ENCODE data around the gene DNAJB9. TPM values are rescaled to one million over a fixed set of nuclear protein-coding genes. Genes with fewer than 3 reads are reported as not detected.

The DNAJB9 gene
- total RNA-seq, 1 donor from 2014 or later = 16.2 TPM

DNA sequence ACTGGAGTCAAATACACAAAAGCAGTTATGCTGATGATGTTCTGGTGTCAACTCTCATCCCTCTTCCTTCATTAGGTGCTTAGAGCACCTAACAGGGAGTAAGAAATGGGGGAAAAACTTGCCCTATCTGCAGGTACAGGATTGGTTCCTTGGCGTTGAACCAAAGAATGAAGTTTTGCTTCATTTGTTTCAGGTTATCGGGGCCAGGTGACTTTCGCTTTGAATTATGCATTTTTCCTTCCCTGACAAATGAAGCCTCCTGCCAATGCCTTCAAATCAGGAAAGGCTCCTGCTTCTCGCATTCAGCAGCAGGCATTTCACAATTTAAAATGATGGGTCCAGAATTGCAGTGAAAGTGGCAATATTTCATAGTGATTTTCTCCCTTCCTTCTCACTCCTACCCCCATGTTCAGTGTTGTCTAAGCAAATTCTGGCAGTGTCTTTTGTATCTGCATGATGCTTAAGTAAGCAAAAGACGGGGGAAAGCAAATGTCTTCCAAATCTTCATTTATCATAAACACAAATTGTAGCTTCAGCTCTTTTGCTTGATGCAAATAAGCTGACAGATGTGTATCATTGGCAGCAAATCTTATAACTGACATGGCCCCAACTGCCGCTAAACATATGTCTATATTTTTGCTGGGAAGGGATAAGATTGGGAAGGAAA lies 29.4 kb downstream of the DNAJB9 start:
- H3K27ac ChIP-seq (ENCODE audit: low read depth, low read length) = no peak overlapping the region
- H3K4me3 ChIP-seq (ENCODE audit: low read length in 3 of 3) = no peak overlapping the region
- H3K9ac ChIP-seq (ENCODE audit: low read depth in 1 of 3, low read length in 3 of 3) = no peak overlapping the region
- no peaks in the 10 kb centered on the region for H3K36me3 ChIP-seq (ENCODE audit: control insufficient read depth in 3 of 3, insufficient read depth in 3 of 3, low read length in 3 of 3)
- no peaks in the 10 kb centered on the region for H3K9me3 ChIP-seq (ENCODE audit: control insufficient read depth in 3 of 3, low read length in 3 of 3)
- H3K4me1 ChIP-seq (ENCODE audit: control insufficient read depth in 3 of 3, insufficient read depth in 3 of 3, low read length in 3 of 3) = no peaks in the 10 kb centered on the region
- H3K27me3 ChIP-seq (ENCODE audit: control insufficient read depth in 3 of 3, insufficient read depth in 3 of 3, low read length in 3 of 3) = peaks cover 0 to 5% (median 3%) of the 10 kb centered on the region in 3 donors

DNA sequence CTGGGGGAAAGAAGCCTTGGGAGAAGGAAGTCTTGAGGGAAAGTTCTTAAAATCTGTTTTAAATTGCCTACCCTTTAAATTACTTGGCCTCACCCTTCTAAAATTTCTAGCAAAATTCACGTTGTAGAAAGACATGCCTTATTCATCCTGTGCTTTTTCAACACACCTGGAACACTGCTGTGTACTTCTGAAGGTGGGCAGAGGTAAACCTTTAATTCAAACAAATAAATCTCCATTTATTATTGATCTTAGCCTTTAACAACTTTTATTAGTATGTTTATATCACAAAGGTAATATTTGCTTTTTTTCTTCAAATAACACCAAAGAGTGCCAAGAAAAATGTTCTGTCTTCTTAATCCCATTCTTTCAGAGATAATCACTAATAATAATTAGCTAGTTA lies 30.7 kb downstream of the DNAJB9 start:
- H3K36me3 ChIP-seq (ENCODE audit: control insufficient read depth in 3 of 3, insufficient read depth in 3 of 3, low read length in 3 of 3) = no peaks in the 10 kb centered on the region
- H3K27ac ChIP-seq (ENCODE audit: low read depth, low read length) = no peak overlapping the region
- no peak overlapping the region for H3K4me3 ChIP-seq (ENCODE audit: low read length in 3 of 3)
- H3K4me1 ChIP-seq (ENCODE audit: control insufficient read depth in 3 of 3, insufficient read depth in 3 of 3, low read length in 3 of 3) = no peaks in the 10 kb centered on the region
- H3K27me3 ChIP-seq (ENCODE audit: control insufficient read depth in 3 of 3, insufficient read depth in 3 of 3, low read length in 3 of 3) = peaks cover 0 to 5% (median 3%) of the 10 kb centered on the region in 3 donors
- no peak overlapping the region for H3K9ac ChIP-seq (ENCODE audit: low read depth in 1 of 3, low read length in 3 of 3)
- H3K9me3 ChIP-seq (ENCODE audit: control insufficient read depth in 3 of 3, low read length in 3 of 3) = no peaks in the 10 kb centered on the region

DNA sequence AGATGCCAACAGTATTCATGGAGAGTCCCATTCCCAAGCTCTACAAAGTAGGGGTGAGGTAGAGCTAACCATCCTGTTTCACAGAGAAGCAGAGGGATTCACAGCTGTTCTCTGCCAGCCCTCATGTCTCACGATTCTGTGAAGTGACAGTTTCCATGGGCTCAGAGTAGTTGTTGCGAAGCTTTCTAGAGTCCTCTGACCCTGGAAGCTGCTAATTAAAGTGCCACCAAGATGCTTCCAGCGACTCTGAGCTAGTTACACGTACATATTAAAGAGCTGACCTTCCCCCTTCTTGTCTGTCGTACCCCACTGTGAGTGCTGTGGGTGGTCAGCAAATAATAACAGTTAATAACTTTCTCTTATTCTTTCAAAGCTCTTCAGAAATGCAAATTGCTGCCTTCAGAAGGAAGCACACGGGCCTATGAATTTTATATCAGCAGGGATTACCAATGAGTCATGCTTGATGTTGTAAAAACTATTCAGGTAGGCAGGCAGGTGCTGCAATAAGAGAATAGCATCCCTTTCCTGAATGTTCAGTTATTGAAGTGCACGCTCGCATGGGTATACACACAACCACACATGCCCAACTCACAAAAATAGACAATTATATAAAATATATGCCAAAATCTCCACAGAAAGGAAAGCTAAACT lies 34.1 kb downstream of the DNAJB9 start:
- H3K4me1 ChIP-seq (ENCODE audit: control insufficient read depth in 3 of 3, insufficient read depth in 3 of 3, low read length in 3 of 3) = no peaks in the 10 kb centered on the region
- no peaks in the 10 kb centered on the region for H3K9me3 ChIP-seq (ENCODE audit: control insufficient read depth in 3 of 3, low read length in 3 of 3)
- H3K36me3 ChIP-seq (ENCODE audit: control insufficient read depth in 3 of 3, insufficient read depth in 3 of 3, low read length in 3 of 3) = no peaks in the 10 kb centered on the region
- H3K27ac ChIP-seq (ENCODE audit: low read depth, low read length) = no peak overlapping the region
- no peak overlapping the region for H3K4me3 ChIP-seq (ENCODE audit: low read length in 3 of 3)
- no peak overlapping the region for H3K9ac ChIP-seq (ENCODE audit: low read depth in 1 of 3, low read length in 3 of 3)
- H3K27me3 ChIP-seq (ENCODE audit: control insufficient read depth in 3 of 3, insufficient read depth in 3 of 3, low read length in 3 of 3) = peaks cover 0 to 4% (median 1%) of the 10 kb centered on the region in 3 donors

DNA sequence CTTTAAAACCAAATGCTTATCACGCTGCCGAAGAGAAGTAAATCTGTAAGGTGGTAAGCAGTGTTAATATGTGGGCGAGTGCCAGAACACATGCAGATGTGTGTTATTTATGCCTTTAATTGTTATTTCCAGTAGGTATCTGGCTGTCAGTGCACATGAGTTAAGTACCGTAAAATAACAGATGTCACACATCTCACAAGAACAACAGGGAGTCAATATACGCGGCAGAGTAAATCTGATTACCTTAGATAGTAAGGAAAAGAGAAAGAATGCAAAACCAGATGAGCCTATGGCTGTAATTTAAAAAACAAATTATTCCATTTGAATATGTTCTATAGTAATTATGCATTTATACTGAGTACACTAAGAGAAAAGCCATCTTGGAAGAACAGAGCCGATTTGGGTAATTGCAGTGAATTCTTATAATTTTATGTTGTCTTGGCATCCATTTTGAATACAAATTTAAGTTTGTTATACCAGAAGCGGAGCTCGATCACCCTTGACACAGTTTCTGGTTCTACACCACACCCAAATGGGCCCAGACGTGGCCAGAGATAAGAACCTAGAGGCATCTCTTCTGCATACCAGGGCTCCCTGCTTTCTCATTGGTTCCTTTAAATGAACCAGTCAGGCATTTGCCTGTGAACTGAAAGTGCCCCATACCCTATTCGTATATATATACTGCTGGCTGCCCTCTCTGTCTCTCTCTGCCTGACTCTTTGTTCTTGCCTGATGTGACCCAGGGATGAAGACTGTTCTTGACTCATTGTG lies 34.8 kb downstream of the DNAJB9 start:
- H3K9ac ChIP-seq (ENCODE audit: low read depth in 1 of 3, low read length in 3 of 3) = no peak overlapping the region
- H3K4me1 ChIP-seq (ENCODE audit: control insufficient read depth in 3 of 3, insufficient read depth in 3 of 3, low read length in 3 of 3) = no peaks in the 10 kb centered on the region
- H3K27me3 ChIP-seq (ENCODE audit: control insufficient read depth in 3 of 3, insufficient read depth in 3 of 3, low read length in 3 of 3) = peaks cover 0 to 1% (median 0%) of the 10 kb centered on the region in 3 donors
- no peak overlapping the region for H3K27ac ChIP-seq (ENCODE audit: low read depth, low read length)
- H3K4me3 ChIP-seq (ENCODE audit: low read length in 3 of 3) = no peak overlapping the region
- H3K36me3 ChIP-seq (ENCODE audit: control insufficient read depth in 3 of 3, insufficient read depth in 3 of 3, low read length in 3 of 3) = no peaks in the 10 kb centered on the region
- no peaks in the 10 kb centered on the region for H3K9me3 ChIP-seq (ENCODE audit: control insufficient read depth in 3 of 3, low read length in 3 of 3)

DNA sequence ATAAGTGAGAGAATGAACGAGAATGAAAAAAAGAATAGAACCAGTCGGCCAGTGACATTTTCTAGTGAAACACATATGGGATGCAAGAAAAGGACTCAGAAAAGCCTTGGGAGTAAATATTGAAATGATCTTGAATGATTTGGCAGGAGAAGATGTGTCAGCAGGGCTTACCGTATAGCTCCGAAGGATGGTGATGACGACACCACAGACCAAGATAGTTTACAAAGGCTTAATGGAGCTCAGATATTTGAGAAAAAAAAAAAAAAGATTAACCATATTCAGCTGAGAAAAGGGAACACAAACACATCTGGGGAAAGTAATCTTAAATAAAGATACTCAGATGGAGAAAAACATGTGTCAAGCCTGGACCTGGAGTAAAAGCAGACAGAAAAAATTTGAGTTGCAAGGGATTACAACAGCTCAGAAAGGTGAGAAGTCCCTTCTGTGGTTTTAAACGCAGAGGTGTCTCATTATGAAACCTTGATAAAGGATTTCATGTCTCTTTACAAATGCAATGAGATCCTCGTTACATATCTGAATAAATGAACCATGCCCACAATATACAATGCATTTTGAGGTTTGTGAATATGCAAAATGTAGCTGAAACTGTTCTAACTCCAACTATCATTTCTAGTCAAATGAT lies 36.0 kb downstream of the DNAJB9 start:
- H3K27me3 ChIP-seq (ENCODE audit: control insufficient read depth in 3 of 3, insufficient read depth in 3 of 3, low read length in 3 of 3) = no peaks in the 10 kb centered on the region
- no peaks in the 10 kb centered on the region for H3K4me1 ChIP-seq (ENCODE audit: control insufficient read depth in 3 of 3, insufficient read depth in 3 of 3, low read length in 3 of 3)
- H3K4me3 ChIP-seq (ENCODE audit: low read length in 3 of 3) = no peak overlapping the region
- H3K9ac ChIP-seq (ENCODE audit: low read depth in 1 of 3, low read length in 3 of 3) = no peak overlapping the region
- H3K9me3 ChIP-seq (ENCODE audit: control insufficient read depth in 3 of 3, low read length in 3 of 3) = no peaks in the 10 kb centered on the region
- H3K27ac ChIP-seq (ENCODE audit: low read depth, low read length) = no peak overlapping the region
- no peaks in the 10 kb centered on the region for H3K36me3 ChIP-seq (ENCODE audit: control insufficient read depth in 3 of 3, insufficient read depth in 3 of 3, low read length in 3 of 3)

DNA sequence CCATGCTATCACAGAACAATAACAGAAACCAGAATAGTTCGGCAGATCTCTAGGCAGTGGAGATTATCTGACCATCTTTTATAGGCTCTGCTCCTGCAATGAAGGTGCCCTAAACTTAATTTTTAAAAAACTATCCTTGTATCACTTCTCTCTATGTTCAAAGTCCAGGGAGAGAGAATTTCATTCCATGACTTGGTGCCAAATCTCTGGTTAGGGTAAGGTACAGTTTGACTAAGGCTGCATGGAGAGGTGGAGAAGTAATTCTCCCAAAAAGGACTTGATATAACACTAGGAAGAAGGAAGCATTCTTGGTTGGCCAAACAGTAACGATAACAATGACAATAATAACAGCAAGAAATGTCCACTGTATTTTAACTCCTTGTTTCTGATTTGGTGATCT lies 40.0 kb downstream of the DNAJB9 start:
- no peaks in the 10 kb centered on the region for H3K27me3 ChIP-seq (ENCODE audit: control insufficient read depth in 3 of 3, insufficient read depth in 3 of 3, low read length in 3 of 3)
- no peak overlapping the region for H3K9ac ChIP-seq (ENCODE audit: low read depth in 1 of 3, low read length in 3 of 3)
- H3K4me1 ChIP-seq (ENCODE audit: control insufficient read depth in 3 of 3, insufficient read depth in 3 of 3, low read length in 3 of 3) = no peaks in the 10 kb centered on the region
- no peaks in the 10 kb centered on the region for H3K9me3 ChIP-seq (ENCODE audit: control insufficient read depth in 3 of 3, low read length in 3 of 3)
- H3K4me3 ChIP-seq (ENCODE audit: low read length in 3 of 3) = no peak overlapping the region
- no peaks in the 10 kb centered on the region for H3K36me3 ChIP-seq (ENCODE audit: control insufficient read depth in 3 of 3, insufficient read depth in 3 of 3, low read length in 3 of 3)
- H3K27ac ChIP-seq (ENCODE audit: low read depth, low read length) = no peak overlapping the region

DNA sequence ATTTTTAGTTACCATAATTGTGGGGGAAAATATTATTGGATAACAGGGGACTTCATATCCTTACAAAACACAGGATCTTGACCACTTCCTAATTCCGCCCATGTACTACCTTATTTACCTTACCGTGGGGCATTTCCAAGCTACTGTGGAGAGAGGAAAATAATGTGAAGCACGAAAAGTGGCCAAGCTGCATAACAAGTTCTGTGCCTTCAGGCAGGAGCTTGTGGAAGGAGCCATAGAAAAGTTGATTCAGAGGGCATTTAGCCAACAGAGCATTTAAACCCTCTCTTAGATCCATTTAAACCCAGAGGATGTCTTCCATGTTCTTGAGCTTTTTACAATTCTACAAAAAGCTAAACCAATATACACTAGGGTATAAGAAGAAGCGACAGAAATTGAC lies 41.6 kb downstream of the DNAJB9 start:
- H3K4me3 ChIP-seq (ENCODE audit: low read length in 3 of 3) = no peak overlapping the region
- no peak overlapping the region for H3K27ac ChIP-seq (ENCODE audit: low read depth, low read length)
- no peak overlapping the region for H3K9ac ChIP-seq (ENCODE audit: low read depth in 1 of 3, low read length in 3 of 3)
- H3K4me1 ChIP-seq (ENCODE audit: control insufficient read depth in 3 of 3, insufficient read depth in 3 of 3, low read length in 3 of 3) = no peaks in the 10 kb centered on the region
- no peaks in the 10 kb centered on the region for H3K36me3 ChIP-seq (ENCODE audit: control insufficient read depth in 3 of 3, insufficient read depth in 3 of 3, low read length in 3 of 3)
- no peaks in the 10 kb centered on the region for H3K9me3 ChIP-seq (ENCODE audit: control insufficient read depth in 3 of 3, low read length in 3 of 3)
- no peaks in the 10 kb centered on the region for H3K27me3 ChIP-seq (ENCODE audit: control insufficient read depth in 3 of 3, insufficient read depth in 3 of 3, low read length in 3 of 3)

DNA sequence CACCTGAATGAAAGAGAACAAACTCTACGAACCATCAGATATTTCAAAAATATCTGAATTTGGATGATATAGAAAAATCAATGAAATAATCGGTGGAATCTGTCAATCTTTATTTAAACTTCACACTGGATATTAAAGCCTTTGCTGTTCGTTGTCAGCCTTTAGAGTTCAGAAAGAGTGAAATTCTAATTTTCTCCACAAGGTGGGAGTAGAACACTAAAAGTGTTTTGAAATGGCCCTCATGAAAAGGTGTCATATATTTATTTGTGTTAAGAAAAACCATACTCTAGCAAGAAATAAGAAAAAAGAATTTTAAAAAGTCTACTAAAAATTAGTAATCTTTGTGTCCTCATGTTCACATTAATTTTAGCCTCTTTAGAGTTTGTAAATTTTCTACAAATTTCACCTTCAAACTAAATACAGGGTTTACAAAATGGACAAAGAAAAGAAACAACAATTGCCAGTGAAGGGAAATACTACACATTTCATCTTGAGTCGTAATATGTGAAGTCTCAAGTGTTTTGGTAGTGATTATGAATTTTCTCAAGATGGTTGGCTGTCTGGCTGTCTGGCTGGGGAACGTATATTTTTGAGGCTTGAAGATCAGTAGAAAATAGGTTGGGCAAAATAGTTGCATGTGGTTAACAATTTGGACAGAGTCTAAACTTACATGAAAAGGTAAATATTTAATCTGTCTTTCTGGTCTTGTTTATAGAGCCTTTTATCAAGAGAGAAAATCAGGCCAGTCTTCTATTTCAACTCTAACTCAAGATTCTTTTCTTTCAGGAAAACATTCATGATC lies 43.7 kb downstream of the DNAJB9 start:
- Histone ChIP-seq H3K4me3 (ENCODE audit: low read length in 3 of 3) (no peak overlapping the region), H3K27ac (ENCODE audit: low read depth, low read length) (no peak overlapping the region), H3K36me3 (ENCODE audit: control insufficient read depth in 3 of 3, insufficient read depth in 3 of 3, low read length in 3 of 3) (no peaks in the 10 kb centered on the region), H3K9ac (ENCODE audit: low read depth in 1 of 3, low read length in 3 of 3) (no peak overlapping the region), H3K9me3 (ENCODE audit: control insufficient read depth in 3 of 3, low read length in 3 of 3) (no peaks in the 10 kb centered on the region), H3K4me1 (ENCODE audit: control insufficient read depth in 3 of 3, insufficient read depth in 3 of 3, low read length in 3 of 3) (no peaks in the 10 kb centered on the region), H3K27me3 (ENCODE audit: control insufficient read depth in 3 of 3, insufficient read depth in 3 of 3, low read length in 3 of 3) (no peaks in the 10 kb centered on the region)

DNA sequence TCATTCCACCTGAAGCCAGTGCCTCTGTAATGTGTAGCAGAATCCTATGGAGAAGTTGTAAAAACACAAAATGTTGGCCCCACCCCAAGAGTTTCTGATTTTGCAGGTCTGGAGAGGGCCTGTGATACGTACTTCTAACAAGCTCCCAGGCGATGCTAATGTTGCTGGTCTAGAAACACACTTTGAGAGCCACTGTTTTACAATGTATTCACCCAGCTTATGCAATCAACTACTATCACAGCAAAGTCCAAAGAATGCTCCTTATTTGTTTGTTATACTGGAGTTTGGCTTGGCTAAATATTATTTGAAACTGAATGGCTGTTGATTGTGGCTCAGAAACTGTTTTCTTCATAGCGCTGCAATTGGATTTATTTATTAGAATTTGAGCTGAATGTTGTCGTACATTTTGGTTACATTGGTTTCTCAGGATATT lies 44.3 kb downstream of the DNAJB9 start:
- Histone ChIP-seq H3K9ac (ENCODE audit: low read depth in 1 of 3, low read length in 3 of 3) (no peak overlapping the region), H3K4me3 (ENCODE audit: low read length in 3 of 3) (no peak overlapping the region), H3K4me1 (ENCODE audit: control insufficient read depth in 3 of 3, insufficient read depth in 3 of 3, low read length in 3 of 3) (no peaks in the 10 kb centered on the region)

More for the DNA sequence above, 44.3 kb downstream of the DNAJB9 start:
- Histone ChIP-seq H3K27ac (ENCODE audit: low read depth, low read length) (no peak overlapping the region), H3K9me3 (ENCODE audit: control insufficient read depth in 3 of 3, low read length in 3 of 3) (no peaks in the 10 kb centered on the region), H3K27me3 (ENCODE audit: control insufficient read depth in 3 of 3, insufficient read depth in 3 of 3, low read length in 3 of 3) (no peaks in the 10 kb centered on the region), H3K36me3 (ENCODE audit: control insufficient read depth in 3 of 3, insufficient read depth in 3 of 3, low read length in 3 of 3) (no peaks in the 10 kb centered on the region)

Data from skeletal muscle tissue (tissue), 4 donors.